IPS DF 4.7 (cell line): ENCODE measurements around the gene PIGV.
"Not testable (repeated sequence)": the region's sequence is repeated elsewhere in the genome, so short reads cannot be mapped to it uniquely, and the experiment has no call there.

Source experiments
- DNase-seq: peaks from one replicate; pipeline ENCODE4 v3.0.0-alpha.2; 2013; ENCODE audit warnings: low spot score; ENCODE audit errors: extremely low read depth

Gene PIGV

GRCh38 chr1:26792924-26793323, 5.2 kb downstream of the PIGV start:
- no peak for DNase-seq

DNA sequence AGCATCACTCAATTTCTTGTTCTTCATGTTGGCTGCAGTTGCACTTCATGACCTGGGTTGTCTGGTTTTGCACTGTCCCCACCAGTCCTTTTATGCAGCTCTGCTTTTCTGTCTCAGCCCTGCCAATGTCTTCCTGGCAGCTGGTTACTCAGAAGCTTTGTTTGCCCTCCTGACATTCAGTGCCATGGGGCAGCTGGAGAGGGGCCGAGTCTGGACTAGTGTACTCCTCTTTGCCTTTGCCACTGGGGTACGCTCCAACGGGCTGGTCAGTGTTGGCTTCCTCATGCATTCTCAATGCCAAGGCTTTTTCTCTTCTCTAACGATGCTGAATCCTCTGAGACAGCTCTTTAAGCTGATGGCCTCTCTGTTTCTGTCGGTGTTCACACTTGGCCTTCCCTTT, 6.6 kb downstream of the PIGV start:
- DNase-seq: no peak

GRCh38 chr1:26797627-26798026, 9.9 kb downstream of the PIGV start:
- DNase-seq: no peak

- no peak for DNase-seq
These were observed 11.9 kb downstream of the PIGV start for GRCh38 chr1:26799479-26800142.

GRCh38 chr1:26803932-26804331, 16.2 kb downstream of the PIGV start:
- DNase-seq: not testable (repeated sequence)

- DNase-seq: not testable (repeated sequence)
These were observed 22.4 kb downstream of the PIGV start for GRCh38 chr1:26810105-26810504.

DNA sequence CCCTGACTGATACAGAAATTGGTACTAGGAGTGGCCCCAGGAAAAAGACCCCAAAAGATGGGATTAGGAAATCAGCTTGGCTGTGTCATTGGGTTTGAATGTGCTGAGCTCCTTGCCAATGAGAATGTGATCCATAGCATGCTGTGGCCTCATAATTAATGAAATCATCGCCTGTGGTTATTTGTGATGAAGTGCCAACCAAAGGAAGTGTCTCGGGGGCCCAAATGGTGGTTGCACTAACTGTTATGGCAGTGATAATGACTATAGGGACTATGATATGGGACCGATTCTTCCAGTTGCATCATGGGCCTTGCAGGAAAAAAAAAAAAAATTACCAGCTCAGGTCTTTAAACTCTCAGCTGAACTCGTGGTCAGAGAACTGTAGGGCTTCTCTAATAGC, 23.3 kb downstream of the PIGV start:
- no peak for DNase-seq

DNA sequence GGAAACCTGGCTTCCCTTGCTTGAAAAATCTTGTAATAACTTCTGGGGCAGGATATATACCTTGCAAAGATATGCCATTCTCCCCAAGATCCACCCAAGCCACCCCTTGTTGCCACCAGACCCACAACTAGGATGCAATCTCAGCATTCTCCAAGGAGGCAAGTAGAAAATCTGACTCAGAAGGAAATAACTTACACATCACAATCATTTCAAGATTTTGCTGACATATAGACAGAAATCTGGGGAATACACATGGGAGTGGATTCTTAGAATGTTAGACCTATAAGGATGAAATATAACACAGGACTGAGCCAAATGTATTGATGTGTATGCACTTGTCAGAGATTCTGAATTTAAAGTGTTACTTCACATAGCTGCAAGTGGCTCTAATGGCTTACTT, 24.0 kb downstream of the PIGV start:
- no peak for DNase-seq

- DNase-seq: no peak
These were observed 26.6 kb downstream of the PIGV start for GRCh38 chr1:26814377-26814776.

DNA sequence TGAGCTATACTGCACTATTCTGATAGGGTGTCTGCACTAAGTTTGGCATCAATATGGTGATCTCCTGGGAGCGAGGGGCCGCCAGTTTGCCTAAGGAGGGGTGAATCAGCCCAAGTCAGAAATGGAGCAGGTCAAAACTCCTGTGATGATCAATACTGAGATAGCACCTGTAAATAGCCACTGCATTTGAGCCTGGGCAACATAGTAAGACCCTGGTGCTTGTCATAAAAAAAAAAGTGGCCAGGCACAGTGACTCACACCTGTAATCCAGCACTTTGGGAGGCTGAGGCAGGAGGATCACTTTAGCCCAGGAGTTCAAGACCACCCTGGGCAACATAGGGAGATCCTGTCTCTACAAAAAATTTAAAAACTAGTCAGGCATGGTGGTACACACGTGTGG, 27.1 kb downstream of the PIGV start:
- DNase-seq: no peak

DNA sequence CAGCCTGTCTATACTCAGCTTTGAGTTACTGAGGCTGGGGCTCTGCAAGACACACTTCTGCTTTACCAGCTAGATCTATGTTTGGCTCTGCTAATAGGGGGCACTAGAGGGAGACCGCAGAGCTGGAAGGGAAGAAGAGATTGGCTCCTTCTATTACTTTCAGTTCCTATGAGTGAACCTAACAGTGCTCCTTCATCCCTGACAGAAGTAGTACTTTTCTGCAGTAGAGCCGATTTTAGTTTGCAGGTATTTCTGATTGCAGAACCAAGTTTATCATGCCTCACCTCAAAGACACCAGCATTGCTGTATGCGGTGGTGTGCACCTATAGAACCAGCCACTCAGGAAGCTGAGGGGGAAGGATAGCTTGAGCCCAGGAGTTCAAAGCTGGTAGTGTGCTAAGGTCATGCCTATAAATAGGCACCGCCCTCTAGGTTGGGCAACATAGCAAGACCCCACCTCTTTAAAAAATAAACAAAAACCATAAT, 33.1 kb downstream of the PIGV start:
- no peak for DNase-seq

GRCh38 chr1:26822737-26823395, 35.1 kb downstream of the PIGV start:
- no peak for DNase-seq

DNA sequence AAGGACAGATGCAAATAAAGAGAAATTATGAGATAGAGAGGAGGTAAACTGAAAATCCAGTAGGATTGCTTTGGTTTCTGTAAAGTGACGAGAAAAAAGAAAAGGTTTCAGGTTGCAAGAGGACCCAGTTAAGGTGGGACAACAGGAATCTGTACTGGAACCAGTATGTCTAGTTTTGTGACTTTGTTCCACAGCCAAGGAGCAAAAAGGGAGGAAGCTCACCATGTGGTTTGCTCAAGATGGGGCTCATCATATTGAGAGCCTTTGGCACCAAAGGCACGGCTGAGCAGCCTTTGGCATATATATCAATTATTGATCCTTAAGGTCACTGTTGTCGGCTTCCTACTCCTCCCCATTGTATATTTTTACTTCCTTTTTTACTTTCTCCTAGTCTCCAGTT, 37.0 kb downstream of the PIGV start:
- DNase-seq: no peak

GRCh38 chr1:26826261-26827105, 38.7 kb downstream of the PIGV start, which contains the start of gene ZDHHC18:
Gene ZDHHC18, plus strand, starts transcription at chr1:26826688. Its CDS starts 117 bp downstream, at chr1:26826805.
- peak; percentile 16 for DNase-seq

GRCh38 chr1:26827106-26827604, 39.4 kb downstream of the PIGV start:
- DNase-seq: no peak

DNA sequence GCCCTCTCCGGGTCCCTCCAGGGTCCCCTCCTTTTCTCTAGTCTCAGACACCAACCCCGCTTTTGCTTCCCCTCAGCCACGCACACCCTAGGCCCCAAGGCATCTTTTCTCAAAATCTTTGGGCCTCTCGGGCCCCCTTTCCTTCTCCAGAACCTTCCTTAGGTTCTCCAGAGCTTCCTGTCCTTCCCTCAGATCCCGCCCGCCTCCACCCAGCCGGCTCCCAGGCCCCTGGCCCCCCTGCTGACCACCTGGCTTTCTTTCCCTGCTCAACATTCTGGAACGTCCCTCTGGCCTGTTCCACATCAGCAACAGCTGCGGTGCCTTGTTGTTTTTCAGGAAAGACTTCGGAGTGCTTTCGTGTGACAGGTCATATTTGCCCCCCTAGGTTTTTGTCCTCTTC, 39.9 kb downstream of the PIGV start:
- DNase-seq: no peak

DNA sequence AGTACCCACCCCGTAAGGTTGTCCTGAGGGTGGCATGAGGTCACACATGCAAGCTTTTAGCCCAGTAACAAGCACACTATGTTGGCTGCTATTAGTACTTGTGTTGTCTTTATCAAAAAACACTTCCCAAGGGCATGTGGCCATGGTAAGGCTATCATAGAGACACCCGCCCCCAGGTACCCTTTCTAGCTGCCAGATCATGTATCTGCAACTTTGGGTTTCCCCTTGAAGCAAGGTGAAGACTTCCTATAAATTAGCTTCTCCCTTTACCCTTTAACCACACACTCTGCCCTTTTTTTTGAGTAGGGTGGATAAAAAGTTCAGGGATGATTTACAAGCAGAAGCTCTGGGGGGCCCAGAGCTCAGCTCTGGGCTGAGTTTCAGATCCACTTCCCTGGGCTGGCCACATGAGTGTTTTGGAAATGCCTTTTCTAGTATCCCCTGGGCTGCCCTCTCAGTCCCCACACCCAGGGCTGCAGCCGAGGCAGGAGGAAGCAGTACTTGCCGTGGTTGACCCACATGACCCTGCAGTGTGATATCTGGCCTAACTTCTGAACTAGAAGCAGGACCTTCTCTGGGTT, 40.8 kb downstream of the PIGV start:
- DNase-seq: no peak

- DNase-seq: no peak
These were observed 41.6 kb downstream of the PIGV start for GRCh38 chr1:26829184-26829911.

GRCh38 chr1:26831059-26831458, 43.3 kb downstream of the PIGV start:
- no peak for DNase-seq

DNA sequence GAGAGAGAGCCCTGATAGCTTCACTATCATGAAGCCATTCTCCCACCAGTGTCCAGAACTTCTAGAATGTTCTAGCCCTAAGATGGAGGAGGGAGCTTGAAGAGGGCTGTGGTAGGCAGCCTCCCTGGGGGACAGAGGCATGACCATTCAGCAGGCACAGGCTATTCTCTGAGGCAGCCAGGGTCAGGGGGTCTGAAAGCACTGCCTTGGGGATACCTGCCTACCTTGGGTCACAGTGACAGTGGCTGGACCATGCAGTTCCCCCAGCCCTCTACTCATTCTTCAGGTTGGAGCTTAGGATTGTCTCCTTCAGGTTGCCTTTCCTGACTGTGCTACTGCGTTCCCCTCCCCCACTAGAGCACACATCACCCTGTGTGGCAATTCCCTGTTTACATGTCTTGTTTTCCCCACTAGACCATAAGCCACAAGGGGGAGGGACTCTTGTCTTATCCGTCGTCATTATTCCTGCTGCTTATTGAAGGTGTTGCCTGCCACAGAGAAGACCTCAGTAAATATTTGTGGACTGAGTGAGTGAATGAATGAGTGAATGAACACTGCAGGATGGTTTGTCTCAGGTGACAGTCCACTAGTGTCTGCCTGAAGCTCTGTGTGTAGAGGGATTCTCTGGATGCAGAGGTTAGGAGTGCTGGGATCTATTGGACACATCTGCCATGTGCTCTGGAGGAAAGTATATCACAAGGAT, 43.9 kb downstream of the PIGV start:
- DNase-seq: no peak
